GM19193 (cell line): ENCODE measurements around the gene SLC25A13.

Experiments
- POLR2A ChIP-seq: IDR thresholded peaks from 4 replicates; pipeline ENCODE4 v1.6.1; 2011; ENCODE audit not compliant: insufficient read depth, insufficient read length; ENCODE audit errors: extremely low read depth

Gene SLC25A13

DNA sequence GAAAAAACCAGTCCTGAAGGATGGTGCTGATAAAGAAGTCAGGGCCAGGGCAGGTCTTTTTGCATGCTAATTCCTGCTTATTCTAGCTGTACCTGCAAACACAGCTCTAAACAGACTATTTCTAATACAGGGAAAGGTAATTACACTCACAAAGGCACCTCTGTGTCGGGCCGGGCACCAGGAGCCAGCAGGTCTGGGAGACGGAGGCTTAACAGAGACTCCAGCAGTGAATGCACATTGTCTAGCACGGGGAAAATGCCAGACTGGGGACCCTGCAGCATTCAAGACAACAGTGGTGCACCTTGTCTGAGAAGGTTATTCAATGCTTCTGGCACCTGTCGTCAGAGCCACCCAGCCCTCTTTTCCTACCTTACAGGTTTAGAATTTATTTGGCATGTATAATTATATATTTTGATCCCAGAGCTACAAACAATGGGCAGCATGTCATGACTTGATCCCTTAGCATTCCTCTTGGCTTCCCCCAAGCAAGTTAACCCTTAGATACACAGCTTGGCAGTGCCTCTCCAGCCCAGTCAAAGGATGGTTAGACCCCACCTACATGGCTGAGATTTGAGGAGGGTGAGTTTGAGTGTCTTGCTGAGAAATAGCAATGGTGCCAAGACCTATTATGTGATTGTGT is 185.2 kb downstream of the SLC25A13 start:
- no peak for TF ChIP-seq POLR2A

DNA sequence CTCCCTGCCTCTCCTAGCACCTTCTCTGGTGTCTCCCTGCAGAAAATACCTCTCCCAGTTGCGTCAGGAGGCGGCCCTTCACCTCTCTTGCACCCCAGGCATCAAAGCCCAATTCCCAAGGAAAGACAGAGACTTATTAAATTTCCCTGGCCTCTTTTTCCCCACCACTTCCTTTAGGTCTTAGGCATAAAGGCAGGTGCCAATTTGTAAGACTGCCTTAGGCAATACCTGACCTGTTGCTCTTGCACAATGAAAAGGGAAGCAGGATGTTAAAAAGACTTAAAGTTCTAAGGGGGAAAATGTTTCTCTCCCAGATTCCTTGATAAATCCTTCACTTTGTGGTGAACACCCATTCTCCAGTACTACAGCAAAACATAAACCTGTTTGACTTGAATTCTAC is 186.7 kb downstream of the SLC25A13 start:
- no peak for TF ChIP-seq POLR2A

DNA sequence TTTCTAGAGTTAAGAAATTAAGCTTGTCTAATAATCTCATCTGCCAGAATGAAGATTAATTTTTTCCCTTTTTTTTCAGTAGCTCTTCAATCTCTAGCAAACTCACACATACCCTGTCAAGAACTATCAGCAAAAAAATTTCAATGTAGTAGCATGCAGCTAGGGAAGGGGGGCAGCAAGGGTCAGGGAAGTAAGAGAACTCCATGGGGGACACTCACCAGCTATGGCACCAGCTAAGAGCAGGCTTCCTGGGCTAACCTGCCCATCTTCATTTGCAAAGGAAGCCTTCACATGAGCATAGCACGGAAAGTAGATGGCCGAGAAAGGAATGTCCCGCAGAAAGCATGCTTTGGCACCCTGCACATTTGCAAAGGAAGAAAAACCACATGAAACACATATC is 190.4 kb downstream of the SLC25A13 start:
- TF ChIP-seq POLR2A: no peak

DNA sequence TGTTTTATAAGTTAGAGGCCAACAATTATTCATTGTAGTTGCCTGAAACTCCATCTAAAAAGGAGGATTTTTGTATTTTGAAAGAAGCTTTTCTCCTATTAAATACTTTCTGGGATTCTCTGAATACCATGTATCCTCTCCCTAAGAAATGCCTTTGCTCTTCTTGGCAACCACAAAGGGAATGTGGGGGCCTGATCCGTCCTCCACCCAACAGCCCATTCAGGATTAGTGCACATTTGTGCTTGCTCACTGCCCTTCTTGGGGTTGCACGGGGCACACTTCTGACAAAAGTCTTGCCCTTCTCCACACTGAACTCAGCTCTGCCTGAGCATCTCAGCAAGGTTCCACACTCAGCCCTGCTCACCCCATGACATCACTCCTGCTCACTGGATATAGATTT is 194.2 kb downstream of the SLC25A13 start:
- no peak for TF ChIP-seq POLR2A

DNA sequence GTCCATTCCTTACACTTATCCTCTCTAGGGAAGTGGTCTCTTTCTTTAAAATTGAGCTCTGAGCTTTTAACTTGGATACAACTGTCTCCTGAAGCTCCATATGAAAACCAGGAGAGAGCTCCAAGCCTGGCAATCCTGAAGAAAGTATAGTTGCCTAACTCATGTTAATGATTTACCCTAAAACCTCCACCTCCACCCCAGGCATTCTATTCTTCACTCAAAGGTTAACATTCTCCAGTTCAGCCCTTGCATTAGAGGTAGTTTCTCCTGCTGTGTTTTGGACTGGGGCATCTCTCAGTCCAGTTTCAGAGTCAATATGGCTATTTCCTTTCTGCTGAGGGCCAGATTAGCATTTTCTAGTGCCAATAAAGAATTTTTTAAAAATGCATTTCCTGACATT is 195.5 kb downstream of the SLC25A13 start:
- no peak for TF ChIP-seq POLR2A

DNA sequence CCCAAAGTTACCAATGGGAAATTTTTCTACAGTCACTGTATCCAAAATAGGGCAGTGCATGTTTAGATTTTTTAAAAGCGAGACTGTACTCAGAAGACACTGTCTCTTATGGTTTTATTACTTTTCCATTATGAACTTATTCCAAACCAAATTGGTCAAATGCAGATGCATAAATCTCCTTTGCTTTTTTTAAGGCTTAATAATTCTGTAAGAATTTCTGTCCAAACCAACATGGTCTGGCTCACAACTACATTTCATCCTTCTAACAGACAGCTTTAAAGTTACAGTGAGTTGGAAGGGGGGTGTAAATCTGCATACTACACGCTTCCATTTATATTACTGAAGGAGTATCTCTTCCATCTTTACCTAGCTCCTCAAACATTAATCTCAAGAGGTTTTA is 199.2 kb downstream of the SLC25A13 start:
- TF ChIP-seq POLR2A: no peak

DNA sequence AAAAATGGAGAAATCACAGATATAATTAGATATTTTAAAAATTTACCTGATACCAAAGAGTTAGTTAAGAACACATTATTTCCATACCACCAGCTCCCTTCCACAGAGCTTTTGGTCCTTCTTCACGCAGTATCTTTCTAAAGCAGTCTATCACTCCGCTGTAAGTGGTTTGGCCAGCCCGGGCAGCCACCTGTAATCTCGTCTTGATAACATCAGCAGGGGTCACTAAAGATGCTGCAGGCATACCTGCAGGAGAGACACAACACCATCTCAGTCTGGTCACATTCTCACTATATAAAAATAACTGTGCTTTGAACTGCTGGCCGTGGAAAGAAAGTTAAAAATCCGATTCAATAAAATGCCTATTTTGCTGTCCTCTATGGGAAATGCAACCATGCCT is 200.1 kb downstream of the SLC25A13 start:
- TF ChIP-seq POLR2A: no peak

DNA sequence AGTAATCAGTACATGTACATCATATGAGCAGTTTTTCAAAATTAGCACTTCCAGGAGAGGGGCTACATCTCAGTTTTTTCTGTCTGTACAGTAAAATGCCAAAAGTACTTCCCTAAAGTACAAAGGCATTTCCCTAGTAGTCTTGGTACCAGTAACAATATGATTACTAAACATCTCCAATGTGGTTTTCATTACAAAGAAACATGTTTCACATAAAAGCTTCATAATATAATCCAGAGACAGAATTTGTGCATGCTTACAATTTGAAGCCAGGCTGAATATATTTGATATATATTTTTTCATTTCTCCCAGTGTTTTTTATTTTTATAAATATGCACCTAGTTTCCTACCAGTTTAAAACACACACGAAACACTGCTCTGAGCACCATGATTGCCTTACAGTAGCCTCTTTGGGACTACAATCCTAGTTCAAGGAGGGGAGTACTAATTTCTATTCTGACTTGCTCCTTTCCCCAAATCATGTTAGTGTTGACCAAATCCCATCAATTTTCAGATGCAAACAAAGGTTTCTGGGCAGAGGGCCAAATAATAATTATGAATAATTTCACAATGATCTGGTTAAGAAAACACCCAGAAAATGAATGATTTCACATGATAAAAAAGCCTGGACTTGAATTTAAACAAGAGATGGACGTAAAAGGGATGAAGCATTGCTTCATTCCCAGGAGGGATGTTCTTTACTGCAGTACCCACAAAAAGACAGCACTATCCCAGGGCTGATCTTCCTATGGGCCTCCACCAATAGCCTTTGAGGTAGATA is 201.3 kb downstream of the SLC25A13 start:
- no peak for TF ChIP-seq POLR2A

DNA sequence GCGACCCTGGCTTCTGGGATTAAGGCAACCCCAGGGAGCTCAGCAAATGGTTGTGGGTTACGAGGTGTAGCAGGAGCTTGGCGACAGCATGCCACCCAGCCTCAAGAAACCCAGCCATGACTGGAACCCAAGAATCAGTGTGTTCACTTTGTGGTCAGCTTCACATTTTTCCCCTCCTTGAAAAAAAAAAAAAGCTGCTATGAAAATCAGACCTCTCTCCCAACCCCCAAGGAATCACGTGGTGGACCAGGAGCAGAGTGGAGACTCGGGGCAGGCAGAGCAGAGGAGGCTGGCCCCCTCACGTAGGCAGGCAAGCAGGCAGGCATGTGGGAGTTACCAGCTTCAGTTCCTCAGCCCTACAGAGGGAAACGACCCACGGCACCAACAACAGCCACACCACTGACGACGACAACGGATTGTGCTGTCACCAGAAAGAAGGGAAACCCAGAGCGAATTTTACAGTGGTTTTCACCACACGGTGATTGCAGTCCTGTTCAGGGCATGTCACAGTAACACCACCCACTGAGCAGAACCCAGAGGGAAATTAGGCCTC is 203.4 kb downstream of the SLC25A13 start:
- TF ChIP-seq POLR2A: no peak

DNA sequence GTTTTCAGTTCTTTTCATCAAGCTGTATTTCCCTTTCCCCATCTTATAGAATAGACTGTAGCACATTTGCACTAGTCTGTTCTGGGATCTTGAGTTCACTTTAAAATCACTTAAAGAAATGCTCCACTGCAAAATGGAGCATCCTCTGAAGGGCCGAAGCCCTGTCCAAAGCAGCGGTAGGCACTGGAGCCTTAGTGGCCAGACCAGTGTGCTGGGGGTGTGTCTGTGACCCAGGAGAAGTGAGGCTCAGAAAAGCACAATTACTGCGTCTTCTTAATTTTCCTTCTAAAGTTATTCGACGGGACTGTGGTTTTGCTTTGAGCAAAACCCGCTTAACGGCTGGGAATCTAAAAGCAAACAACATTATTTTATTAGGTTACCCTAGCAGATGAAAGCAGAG is 205.7 kb downstream of the SLC25A13 start:
- no peak for TF ChIP-seq POLR2A

DNA sequence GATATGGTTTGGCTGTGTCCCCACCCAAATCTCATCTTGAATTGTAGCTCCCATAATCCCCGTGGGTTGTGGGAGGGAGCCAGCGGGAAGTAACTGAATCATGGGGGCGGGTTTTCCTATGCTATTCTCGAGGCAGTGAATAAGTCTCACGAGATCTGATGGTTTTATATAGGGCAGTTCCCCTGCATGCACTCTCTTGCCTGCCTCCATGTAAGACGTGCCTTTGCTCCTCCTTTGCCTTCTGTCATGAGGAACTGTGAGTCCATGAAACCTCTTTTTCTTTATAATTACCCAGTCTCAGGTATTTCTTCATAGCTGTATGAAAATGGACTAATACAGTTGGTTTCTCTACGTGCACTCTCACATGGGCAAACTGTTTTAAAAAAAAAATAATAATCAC is 207.7 kb downstream of the SLC25A13 start:
- no peak for TF ChIP-seq POLR2A

DNA sequence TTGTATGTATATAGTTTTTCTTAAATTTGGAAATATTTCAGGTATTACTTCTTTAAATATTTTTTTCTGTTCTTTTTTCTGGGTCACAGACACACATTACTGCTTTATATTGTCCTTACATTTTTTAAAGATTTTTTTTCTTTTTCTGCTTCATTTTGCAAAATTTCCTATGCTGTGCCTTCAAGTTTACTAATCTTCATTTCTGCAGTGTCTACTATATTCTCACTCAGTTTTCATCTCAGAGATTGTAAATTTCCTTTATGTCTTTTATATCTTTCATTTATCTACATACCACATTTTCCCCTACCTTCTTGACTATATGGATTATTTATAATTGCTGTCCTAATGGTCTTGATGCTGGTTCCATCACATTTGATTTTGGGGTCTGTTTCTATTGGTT is 210.5 kb downstream of the SLC25A13 start:
- no peak for TF ChIP-seq POLR2A

DNA sequence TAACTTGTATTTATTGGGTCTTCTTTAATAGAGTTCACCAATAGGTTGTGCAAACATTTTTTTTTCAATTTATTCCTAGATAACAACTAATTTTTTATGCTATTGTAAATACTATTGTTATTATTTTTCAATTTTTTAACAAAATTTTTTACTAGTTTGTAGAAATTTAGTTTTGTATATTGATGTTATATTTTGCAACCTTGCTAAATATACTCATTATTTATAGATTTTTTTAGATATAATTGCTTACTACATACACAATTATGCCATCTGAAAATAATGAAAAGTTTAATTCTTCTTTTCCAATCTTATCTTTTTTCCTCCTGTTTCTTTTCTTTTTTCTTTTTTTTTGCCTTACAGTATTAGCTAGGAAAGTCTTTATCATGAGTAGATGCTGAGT is 216.9 kb downstream of the SLC25A13 start:
- TF ChIP-seq POLR2A: no peak

DNA sequence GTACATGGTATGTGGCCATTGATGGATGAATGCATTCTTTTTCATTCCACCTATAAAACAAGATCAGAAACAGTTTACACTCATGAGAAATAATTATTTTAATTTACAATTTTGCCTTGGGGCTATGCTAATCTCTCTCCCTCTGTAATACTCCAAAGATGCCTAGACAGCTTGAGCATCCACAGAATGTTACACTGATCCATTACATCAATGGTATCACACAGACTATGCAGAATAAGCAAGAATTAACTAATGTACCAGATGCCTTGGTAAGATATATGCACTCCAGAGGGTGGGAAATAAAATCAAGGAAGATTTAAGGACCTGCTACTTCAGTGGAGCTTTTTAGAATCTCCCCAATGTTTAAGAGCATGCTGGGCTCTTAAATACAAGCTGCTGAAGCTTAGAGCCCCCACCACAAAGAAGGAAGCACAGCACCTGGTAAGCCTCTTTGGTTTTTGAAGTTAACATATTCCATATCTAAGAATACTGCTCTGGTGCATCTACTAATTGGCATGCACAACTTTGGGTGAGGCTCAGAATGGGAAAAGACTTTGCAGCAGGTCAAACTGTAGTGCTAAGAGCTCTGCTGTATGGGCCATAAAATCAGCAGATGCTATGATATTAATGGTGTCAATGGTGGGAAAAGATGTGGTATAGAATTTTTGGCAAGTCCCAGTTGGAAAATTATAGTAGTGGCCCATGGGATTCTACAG is 219.6 kb downstream of the SLC25A13 start:
- TF ChIP-seq POLR2A: no peak

DNA sequence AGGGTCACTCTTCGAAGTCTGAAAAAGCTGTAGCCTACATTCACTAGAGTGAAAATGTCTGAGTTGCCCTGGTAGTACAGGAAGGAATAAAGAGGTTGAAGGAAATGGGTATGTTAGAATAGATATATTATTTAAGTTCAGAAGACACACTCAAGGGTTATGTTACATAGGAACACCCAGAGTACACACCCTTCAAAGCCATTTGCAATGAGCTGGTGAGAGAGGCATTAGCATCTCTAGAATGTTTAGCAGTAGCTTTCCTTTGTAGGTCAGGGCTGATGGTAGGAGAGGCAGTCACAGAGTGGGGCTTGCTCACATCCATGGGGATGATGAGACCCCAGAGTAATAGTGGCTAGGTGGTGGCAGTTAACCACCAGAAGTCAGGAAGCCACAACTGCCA is 221.2 kb downstream of the SLC25A13 start:
- no peak for TF ChIP-seq POLR2A
